Uterus (tissue), 2 donors: ENCODE data around the gene ENKUR.

Experiments used
- CTCF ChIP-seq, 4 experiments: fragments of 200-600 bp in 2 of 4; fragments of 450-650 bp in 2 of 4; sonication (generic) in 2 of 4; IDR thresholded peaks; one replicate each; pipeline ENCODE4 v1.5.1; 2016 to 2019; ENCODE audit warnings: antibody characterized with exemption in 4 of 4, mild to moderate bottlenecking in 2 of 4, moderate library complexity in 1 of 4
- POLR2A ChIP-seq, 2 donors: fragments of 450-650 bp; IDR thresholded peaks; one replicate each; pipeline ENCODE4 v1.6.1; 2016; ENCODE audit warnings: antibody characterized with exemption in 2 of 2, mild to moderate bottlenecking in 1 of 2, moderate library complexity in 1 of 2

DNA sequence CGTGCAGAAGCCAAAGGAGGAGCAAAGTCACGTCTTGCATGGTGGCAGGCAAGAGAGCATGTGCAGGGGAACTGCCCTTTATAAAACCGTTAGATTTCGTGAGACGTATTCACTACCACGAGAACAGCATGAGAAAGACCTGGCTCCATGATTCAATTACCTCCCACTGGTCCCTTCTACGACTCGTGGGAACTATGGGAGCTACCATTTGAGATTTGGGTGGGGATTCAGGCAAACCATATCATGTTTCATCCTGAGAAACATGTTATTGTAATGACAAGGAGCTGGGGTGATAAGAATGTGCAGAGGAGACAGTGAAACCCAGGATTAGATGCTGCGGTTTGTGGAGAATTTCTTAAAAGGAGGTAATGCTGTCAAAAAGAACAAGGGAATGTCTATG lies 34.4 kb upstream of the ENKUR start:
- no peak for TF ChIP-seq CTCF (IDR thresholded peaks at IDR 0.05)
- no peak for TF ChIP-seq POLR2A (IDR thresholded peaks at IDR 0.05)
